GM12874 (cell line): Measurements from ENCODE around the gene PIEZO1.

Experiments used
- TF ChIP-seq, protein P1 (sequence below): IDR thresholded peaks from 2 replicates; pipeline ENCODE4 v1.5.1; 2011; ENCODE audit warnings: low read depth, mild to moderate bottlenecking, control low read depth, low read length, moderate library complexity; ENCODE audit not compliant: insufficient read depth

Gene PIEZO1

DNA sequence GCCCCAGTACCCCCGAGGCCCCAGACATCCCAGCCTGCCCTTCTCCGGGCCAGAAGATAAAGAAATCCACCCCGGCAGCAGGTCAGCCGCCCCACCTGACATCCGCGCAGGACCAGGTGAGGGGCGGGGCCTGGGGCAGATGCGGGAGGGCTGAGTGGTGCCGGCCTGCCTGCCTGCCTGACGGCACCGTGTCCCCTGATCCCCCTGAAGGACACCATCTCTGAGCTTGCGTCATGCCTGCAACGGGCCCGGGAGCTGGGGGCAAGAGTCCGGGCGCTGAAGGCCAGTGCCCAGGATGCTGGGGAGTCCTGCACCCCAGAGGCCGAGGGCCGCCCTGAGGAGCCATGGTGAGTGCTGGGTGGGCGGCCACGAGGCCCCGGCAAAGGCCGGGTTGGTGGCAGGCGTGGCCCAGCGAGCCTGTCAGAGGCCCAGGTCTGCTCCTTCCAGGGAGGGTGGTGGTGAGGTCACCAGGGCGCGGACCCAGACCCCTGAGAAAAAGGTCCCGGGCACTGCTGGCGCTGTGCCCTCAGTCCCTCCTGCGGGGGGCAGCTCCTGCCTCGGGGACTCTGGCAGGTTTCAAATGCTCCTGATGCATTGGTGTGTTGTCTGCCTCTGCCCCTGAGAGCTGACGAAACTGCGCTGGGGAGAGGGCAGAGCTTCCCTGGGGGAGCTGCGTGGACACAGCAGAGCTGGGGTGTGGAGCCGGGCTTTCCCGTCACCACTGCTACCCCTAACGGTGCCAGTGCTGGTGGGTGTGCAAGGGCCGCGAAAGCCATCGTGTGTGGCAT, 19.7 kb upstream of the PIEZO1 start:
- TF ChIP-seq, protein P1, sequence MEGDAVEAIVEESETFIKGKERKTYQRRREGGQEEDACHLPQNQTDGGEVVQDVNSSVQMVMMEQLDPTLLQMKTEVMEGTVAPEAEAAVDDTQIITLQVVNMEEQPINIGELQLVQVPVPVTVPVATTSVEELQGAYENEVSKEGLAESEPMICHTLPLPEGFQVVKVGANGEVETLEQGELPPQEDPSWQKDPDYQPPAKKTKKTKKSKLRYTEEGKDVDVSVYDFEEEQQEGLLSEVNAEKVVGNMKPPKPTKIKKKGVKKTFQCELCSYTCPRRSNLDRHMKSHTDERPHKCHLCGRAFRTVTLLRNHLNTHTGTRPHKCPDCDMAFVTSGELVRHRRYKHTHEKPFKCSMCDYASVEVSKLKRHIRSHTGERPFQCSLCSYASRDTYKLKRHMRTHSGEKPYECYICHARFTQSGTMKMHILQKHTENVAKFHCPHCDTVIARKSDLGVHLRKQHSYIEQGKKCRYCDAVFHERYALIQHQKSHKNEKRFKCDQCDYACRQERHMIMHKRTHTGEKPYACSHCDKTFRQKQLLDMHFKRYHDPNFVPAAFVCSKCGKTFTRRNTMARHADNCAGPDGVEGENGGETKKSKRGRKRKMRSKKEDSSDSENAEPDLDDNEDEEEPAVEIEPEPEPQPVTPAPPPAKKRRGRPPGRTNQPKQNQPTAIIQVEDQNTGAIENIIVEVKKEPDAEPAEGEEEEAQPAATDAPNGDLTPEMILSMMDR: no peak

DNA sequence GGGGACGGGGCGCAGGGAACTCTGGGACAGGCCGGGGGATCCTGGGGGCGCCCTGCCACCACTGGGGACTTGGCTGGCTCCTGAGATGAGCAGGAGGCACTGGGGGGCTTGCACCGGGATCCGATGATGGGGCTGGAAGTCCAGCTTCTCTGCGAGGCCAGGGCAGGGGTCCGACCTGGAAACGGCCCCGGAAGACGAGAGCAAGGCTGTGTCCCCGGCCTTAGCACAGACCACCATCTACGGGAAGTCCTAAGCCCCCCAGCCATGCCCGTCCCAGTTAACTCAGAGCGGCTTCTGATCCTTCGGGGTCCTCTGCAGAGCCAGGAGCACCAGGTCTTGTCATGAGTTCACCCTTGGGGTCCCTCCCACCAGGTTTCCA, 19.1 kb upstream of the PIEZO1 start:
- TF ChIP-seq, protein P1: no peak

DNA sequence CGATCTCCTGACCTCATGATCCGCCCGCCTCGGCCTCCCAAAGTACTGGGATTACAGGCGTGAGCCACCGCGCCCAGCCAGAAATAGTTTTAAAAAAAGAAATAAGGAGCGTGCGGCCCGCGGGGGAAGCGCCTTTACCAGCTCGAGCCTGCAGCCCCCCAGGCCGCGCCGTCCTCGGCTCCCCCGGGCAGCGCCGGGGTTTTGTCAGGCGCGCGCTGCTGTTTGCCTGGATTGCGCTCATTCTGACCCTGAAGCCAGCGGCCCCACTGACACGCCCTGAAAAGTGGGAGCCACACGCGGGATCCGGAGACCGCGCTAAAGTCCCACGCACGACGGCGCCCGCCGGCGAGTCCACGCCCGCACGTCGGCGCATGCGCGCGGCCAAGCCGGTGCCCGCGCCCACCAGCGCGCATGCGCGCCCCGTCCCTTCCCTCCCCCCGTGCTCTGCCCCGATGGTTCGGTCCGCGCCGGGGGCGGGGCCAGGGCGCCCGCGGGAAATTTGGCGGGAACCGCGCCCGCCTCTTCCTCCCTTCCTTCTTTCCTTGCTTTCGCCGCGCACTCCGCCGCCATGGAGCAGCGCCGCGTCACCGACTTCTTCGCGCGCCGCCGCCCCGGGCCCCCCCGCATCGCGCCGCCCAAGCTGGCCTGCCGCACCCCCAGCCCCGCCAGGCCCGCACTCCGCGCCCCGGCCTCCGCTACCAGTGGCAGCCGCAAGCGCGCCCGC, 18.4 kb upstream of the PIEZO1 start, which contains the start of gene CDT1:
TSS of gene CDT1 (plus strand) at position 526 of the 724 bp plus-strand sequence. CDS start at position 569, 43 bp downstream.
- TF ChIP-seq, protein P1: no peak

DNA sequence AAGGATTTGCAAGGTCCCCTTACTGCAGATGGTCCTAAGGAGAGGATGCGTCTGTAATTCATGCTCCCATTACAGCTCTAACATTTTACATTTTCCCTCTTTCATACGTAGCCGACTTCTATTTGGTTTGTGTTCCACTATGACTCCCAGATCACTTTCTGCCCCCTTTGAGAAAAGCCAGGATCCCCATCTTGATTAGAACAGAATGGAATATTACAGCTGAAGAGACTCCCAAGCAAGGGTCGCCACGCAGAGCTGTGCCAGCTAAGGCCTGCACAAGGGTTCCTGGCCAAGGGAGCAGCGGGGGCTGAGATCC, 15.2 kb upstream of the PIEZO1 start:
- TF ChIP-seq, protein P1: no peak

DNA sequence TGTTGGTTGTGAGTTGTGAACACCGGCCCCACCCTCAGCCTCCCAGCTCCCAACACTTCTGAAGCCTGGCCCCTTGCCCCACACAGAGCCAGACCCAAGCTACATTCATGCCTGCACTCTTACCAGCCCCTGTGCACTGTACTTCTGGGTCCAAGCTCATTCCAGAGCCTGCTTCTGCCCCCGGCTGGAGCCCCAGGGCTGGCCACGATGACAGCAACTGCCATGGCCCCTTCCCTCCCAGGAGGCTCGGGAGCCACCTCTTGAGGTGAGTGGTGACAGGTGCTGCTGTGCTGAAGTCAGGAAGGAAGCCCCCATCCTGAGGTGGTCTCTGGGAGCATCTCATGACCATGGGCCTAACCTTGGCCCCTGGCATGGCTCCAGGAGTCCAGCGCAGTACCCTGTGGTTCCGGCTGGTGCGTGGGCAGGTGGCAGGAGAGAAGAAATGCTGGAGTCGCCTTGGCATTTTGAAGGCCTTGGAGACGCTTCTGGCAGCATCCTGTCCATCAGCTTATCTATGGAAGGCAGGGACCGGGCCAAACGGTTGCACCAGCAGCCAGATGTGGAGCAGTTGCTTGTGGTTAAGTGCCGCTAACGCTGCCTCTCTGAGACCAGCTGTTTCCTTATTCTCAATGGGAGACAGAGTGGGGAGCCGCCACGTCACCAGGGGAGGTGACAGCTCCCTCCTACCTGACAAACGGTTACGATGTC, 14.7 kb upstream of the PIEZO1 start:
- TF ChIP-seq, protein P1: no peak

DNA sequence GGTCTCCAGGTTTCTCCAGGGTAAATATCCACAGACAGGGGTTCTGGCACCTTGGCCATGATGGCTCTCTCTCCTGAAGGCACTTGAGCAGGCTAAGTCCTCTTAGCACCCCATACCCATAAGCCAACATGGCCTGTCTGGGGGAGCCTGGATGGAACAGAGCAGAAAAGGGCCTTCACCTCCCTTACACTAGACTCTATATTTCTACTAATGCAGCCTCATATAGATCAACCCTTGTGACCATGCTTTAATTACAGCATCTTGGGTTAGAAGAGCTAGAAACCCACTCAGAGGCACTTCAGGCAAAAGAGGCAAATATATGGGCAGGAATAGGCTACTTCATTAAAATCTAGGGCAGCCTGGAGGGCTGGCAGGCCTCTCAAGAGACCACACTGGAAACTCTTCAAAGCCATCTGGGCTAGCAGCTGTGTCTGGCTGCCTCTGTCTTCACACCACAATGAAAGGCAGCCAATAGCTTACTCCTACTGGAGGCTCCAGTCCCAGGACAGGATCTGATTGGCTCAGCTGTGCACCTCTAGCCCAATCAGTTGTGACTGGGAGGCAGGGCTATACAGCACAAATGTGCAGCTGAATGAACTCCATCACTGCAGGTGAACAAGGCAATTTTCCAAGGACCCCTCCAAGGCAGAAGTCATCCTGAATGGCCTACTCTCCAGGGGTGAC, 13.9 kb upstream of the PIEZO1 start:
- TF ChIP-seq, protein P1: no peak

DNA sequence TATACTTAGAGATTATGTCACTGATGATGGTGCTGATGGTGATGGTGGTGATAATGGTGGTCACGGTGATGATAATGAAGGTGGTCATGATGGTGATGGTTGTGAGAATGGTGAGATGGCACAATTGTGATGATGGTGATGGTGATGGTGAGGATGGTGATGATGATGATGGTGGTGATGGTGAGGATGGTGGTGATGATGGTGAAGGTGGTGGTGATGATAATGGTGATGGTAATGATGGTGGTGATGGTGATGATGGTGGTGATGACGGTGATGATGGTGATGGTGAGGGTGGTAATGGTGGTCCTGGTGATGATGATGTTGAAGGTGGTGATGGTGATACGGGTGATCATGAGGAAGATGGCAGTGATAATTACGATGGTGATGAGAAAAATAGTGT, 13.1 kb upstream of the PIEZO1 start:
- TF ChIP-seq, protein P1: no peak
